SK-N-SH (cell line): Measurements from ENCODE around the gene TMIE. TPM values are rescaled to one million over a fixed set of nuclear protein-coding genes. Genes with fewer than 3 reads are reported as not detected.

Source experiments
- CTCF ChIA-PET: fragments of 300-600, 350-600 bp; formaldehyde crosslinking; extraction: SDS; loops from one replicate; lab custom pipeline; 2021; lab: Yijun Ruan, JAX
- POLR2A ChIA-PET: fragments of 350-600 bp; sonication (Branson Sonifier 250); formaldehyde crosslinking; extraction: SDS; loops from one replicate; lab custom pipeline; 2020; ENCODE audit warnings: antibody characterized with exemption, inconsistent platforms; lab: Yijun Ruan, JAX
- DNase-seq: peaks from one replicate; pipeline ENCODE4 v3.0.0; 2012
- H2AFZ ChIP-seq: fragments of 200-600 bp; sonication (generic); 2 replicates; pipeline ENCODE4 v1.8.1; 2016; ENCODE audit warnings: antibody characterized with exemption, mild to moderate bottlenecking, low read depth
- H3F3A ChIP-seq: fragments of 200-600 bp; sonication (generic); replicated peaks from 2 replicates; pipeline ENCODE3; 2016; ENCODE audit warnings: antibody characterized with exemption, mild to moderate bottlenecking; ENCODE audit not compliant: insufficient read depth
- H3K27ac ChIP-seq, 2 experiments: fragments of 200-500 bp in 1 of 2; fragments of 200-600 bp in 1 of 2; sonication (Bioruptor generic) in 1 of 2; sonication (generic), shearing (Covaris generic) in 1 of 2; 2 replicates each; pipeline versions ENCODE4 v1.5.1 to v1.6.1; 2014 to 2016; ENCODE audit warnings: low read depth in 2 of 2, inconsistent platforms in 1 of 2, low read length in 1 of 2, mild to moderate bottlenecking in 1 of 2, mixed read lengths in 1 of 2
- H3K27me3 ChIP-seq: fragments of 200-600 bp; sonication (generic), shearing (Covaris generic); 2 replicates; pipeline ENCODE4 v1.6.1; 2016; ENCODE audit warnings: mixed run types; ENCODE audit not compliant: insufficient read depth
- H3K36me3 ChIP-seq, 2 experiments: fragments of 200-500 bp in 1 of 2; fragments of 200-600 bp in 1 of 2; sonication (Bioruptor generic) in 1 of 2; sonication (generic) in 1 of 2; replicated peaks in 1 of 2; 2 replicates each; pipeline versions ENCODE3 to v1.5.1; 2014 to 2016; ENCODE audit warnings: low read length in 1 of 2, mild to moderate bottlenecking in 1 of 2; ENCODE audit not compliant: insufficient read depth in 2 of 2, control insufficient read depth in 1 of 2
- H3K4me1 ChIP-seq, 2 experiments: fragments of 200-500 bp in 1 of 2; fragments of 200-600 bp in 1 of 2; sonication (Bioruptor generic) in 1 of 2; sonication (generic), shearing (Covaris generic) in 1 of 2; 2 replicates each; pipeline versions ENCODE4 v1.5.1 to v1.6.1; 2014 to 2016; ENCODE audit warnings: low read depth in 1 of 2, low read length in 1 of 2, mixed run types in 1 of 2; ENCODE audit not compliant: insufficient read depth in 2 of 2, control insufficient read depth in 1 of 2
- H3K4me2 ChIP-seq: fragments of 200-600 bp; sonication (generic), shearing (Covaris generic); 2 replicates; pipeline ENCODE4 v1.6.1; 2017; ENCODE audit warnings: mixed run types
- H3K4me3 ChIP-seq, 2 experiments: fragments of 200-500 bp in 1 of 2; fragments of 200-600 bp in 1 of 2; sonication (Bioruptor generic) in 1 of 2; sonication (generic), shearing (Covaris generic) in 1 of 2; 2 replicates each; pipeline versions ENCODE4 v1.5.1 to v1.8.1; 2014 to 2016; ENCODE audit warnings: low read depth in 2 of 2, inconsistent platforms in 1 of 2, low read length in 1 of 2, mild to moderate bottlenecking in 1 of 2, mixed read lengths in 1 of 2, moderate library complexity in 1 of 2
- H3K79me2 ChIP-seq: fragments of 200-600 bp; sonication (generic); 2 replicates; pipeline ENCODE4 v1.8.1; 2017; ENCODE audit warnings: mild to moderate bottlenecking; ENCODE audit not compliant: insufficient read depth
- H3K9ac ChIP-seq: fragments of 200-600 bp; sonication (generic); 2 replicates; pipeline ENCODE4 v1.6.1; 2017; ENCODE audit warnings: mixed run types
- H3K9me2 ChIP-seq: fragments of 200-600 bp; sonication (generic); 2 replicates; pipeline ENCODE4 v1.6.1; 2017; ENCODE audit warnings: mixed run types
- H3K9me3 ChIP-seq: fragments of 200-600 bp; sonication (generic); 2 replicates; pipeline ENCODE4 v1.6.1; 2017; ENCODE audit warnings: mixed run types, mild to moderate bottlenecking, moderate library complexity
- H4K20me1 ChIP-seq: fragments of 200-600 bp; sonication (generic); 2 replicates; pipeline ENCODE4 v1.6.1; 2017; ENCODE audit warnings: mild to moderate bottlenecking, mixed run types; ENCODE audit not compliant: insufficient read depth
- EP300 ChIP-seq, 2 experiments: IDR thresholded peaks; 2 replicates each; pipeline versions ENCODE4 v1.4.0 to v1.6.1; 2012; ENCODE audit warnings: borderline replicate concordance in 1 of 2, low read depth in 1 of 2, low read length in 1 of 2
- FOSL2 ChIP-seq: IDR thresholded peaks from 2 replicates; pipeline ENCODE4 v1.4.0; 2012; ENCODE audit warnings: low read depth, mild to moderate bottlenecking, moderate library complexity, borderline replicate concordance
- FOXM1 ChIP-seq: IDR thresholded peaks from 2 replicates; pipeline ENCODE4 v1.4.0; 2012; ENCODE audit warnings: low read depth, mild to moderate bottlenecking
- GABPA ChIP-seq: IDR thresholded peaks from 2 replicates; pipeline ENCODE4 v1.4.0; 2012; ENCODE audit warnings: low read depth, mild to moderate bottlenecking
- NRF1 ChIP-seq: IDR thresholded peaks from 2 replicates; pipeline ENCODE4 v1.6.1; 2012; ENCODE audit warnings: low read depth, mild to moderate bottlenecking, low read length
- POLR2AphosphoS5 ChIP-seq: IDR thresholded peaks from 2 replicates; pipeline ENCODE4 v1.6.1; 2012; ENCODE audit warnings: low read depth, low read length
- RAD21 ChIP-seq: IDR thresholded peaks from 2 replicates; pipeline ENCODE4 v1.6.1; 2012; ENCODE audit warnings: mild to moderate bottlenecking, low read length
- RXRA ChIP-seq: IDR thresholded peaks from 2 replicates; pipeline ENCODE4 v1.4.0; 2012; ENCODE audit warnings: low read depth, mild to moderate bottlenecking, borderline replicate concordance
- SIN3A ChIP-seq: IDR thresholded peaks from 2 replicates; pipeline ENCODE4 v1.6.1; 2012; ENCODE audit warnings: low read depth, mild to moderate bottlenecking, low read length, moderate library complexity, borderline replicate concordance
- TAF1 ChIP-seq: IDR thresholded peaks from 2 replicates; pipeline ENCODE4 v1.6.1; 2012; ENCODE audit warnings: low read depth, mild to moderate bottlenecking, low read length, moderate library complexity, borderline replicate concordance
- WGBS: methylation state at CpG from one replicate; pipeline ENCODE4 v1.1.6; 2017; ENCODE audit warnings: low lambda C conversion rate; 5-methylcytosine and 5-hydroxymethylcytosine counted together
- polyA plus RNA-seq, 3 experiments: library from polyadenylated mRNA; depleted of rRNA; stranded (reverse); fragments of >200 nt; gene quantifications; 2 replicates each; pipeline ENCODE4 v1.2.3, GENCODE V29; 2012
- TF ChIP-seq, protein P1 (sequence below): fragments of 200-600 bp; sonication (generic); IDR thresholded peaks from 2 replicates; pipeline ENCODE4 v1.6.1; 2017; ENCODE audit warnings: antibody characterized with exemption, mild to moderate bottlenecking, moderate library complexity
- TF ChIP-seq, protein P2 (sequence below): IDR thresholded peaks from 2 replicates; pipeline ENCODE4 v1.6.1; 2012; ENCODE audit warnings: mild to moderate bottlenecking, low read depth, low read length, moderate library complexity
- TF ChIP-seq, protein P3 (sequence below): IDR thresholded peaks from 2 replicates; pipeline ENCODE4; 2012

TMIE gene
- polyA plus RNA-seq, 1 of the 3 experiments (the other 2 are of a cell fraction), result 0.03 TPM

DNA sequence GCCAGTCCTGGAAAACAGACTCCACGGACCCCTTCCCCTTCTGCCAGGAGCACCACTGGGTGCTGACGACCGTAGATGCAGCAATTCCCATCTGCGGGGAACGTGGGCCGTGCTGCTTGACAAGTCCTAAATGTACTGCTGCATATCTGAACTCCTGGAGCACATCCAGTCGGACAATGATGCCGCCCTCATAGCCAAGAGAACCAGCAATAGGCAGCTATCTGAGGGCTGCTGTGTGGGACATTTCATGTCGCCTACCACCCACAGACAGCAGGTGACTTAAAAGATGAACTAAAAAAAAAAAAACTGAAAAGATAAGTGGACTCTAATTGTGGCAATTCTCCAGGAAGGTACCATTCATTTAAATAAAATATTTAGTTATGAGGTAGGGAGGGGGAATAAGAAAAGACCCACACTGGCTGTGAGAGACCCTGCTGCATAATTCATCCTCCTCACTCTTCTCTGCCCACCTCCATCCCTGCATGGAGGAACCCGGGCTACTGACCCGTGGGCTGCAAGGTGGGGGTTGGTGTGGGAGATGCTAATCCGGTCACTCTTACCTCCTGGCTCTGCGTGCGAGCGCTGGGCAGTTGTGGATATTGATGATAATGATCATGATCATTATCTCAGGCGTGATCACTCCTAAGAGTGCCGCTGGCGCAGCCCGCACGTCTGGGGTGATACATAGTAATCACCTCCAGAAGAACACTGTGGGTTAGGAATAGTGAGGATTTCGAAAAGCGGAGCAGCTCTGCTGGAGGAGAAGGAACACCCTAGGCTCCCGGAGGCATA lies 36.0 kb upstream of the TMIE start:
- CTCF ChIA-PET, result interaction anchor here (1.3 to 5.1 kb wide), 3 partner anchors 9 to 334 kb away, joined by 4 to 54 read pairs (median 7); no protein-coding TSS in a partner anchor
- no peaks in the 10 kb centered on the region for H3K9me3 ChIP-seq
- H3K27me3 ChIP-seq, result no peaks in the 10 kb centered on the region
- DNase-seq, result peak; percentile 4
- no peak overlapping the region for H3K9ac ChIP-seq
- H3K4me1 ChIP-seq, result peaks cover 0 to 64% of the 10 kb centered on the region in 2 experiments; a peak in 1 of 4 replicates
- POLR2A ChIA-PET, result no interaction called here
- no peak overlapping the region for H3K4me3 ChIP-seq
- H3K79me2 ChIP-seq, result no peaks in the 10 kb centered on the region
- H2AFZ ChIP-seq, result no peak overlapping the region
- no peak overlapping the region; a peak in 1 of 4 replicates for H3K27ac ChIP-seq
- WGBS, result 62% methylated on average over 17 of the region's 23 CpGs
- TF ChIP-seq, protein P1, sequence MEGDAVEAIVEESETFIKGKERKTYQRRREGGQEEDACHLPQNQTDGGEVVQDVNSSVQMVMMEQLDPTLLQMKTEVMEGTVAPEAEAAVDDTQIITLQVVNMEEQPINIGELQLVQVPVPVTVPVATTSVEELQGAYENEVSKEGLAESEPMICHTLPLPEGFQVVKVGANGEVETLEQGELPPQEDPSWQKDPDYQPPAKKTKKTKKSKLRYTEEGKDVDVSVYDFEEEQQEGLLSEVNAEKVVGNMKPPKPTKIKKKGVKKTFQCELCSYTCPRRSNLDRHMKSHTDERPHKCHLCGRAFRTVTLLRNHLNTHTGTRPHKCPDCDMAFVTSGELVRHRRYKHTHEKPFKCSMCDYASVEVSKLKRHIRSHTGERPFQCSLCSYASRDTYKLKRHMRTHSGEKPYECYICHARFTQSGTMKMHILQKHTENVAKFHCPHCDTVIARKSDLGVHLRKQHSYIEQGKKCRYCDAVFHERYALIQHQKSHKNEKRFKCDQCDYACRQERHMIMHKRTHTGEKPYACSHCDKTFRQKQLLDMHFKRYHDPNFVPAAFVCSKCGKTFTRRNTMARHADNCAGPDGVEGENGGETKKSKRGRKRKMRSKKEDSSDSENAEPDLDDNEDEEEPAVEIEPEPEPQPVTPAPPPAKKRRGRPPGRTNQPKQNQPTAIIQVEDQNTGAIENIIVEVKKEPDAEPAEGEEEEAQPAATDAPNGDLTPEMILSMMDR, result no peak
- TF ChIP-seq EP300 (IDR thresholded peaks at IDR 0.05; ENCODE audit: borderline replicate concordance in 1 of 2, low read depth in 1 of 2, low read length in 1 of 2), result no peak
- no peak for TF ChIP-seq FOXM1
- no peak for TF ChIP-seq NRF1
- TF ChIP-seq RXRA, result no peak
- TF ChIP-seq, protein P2, sequence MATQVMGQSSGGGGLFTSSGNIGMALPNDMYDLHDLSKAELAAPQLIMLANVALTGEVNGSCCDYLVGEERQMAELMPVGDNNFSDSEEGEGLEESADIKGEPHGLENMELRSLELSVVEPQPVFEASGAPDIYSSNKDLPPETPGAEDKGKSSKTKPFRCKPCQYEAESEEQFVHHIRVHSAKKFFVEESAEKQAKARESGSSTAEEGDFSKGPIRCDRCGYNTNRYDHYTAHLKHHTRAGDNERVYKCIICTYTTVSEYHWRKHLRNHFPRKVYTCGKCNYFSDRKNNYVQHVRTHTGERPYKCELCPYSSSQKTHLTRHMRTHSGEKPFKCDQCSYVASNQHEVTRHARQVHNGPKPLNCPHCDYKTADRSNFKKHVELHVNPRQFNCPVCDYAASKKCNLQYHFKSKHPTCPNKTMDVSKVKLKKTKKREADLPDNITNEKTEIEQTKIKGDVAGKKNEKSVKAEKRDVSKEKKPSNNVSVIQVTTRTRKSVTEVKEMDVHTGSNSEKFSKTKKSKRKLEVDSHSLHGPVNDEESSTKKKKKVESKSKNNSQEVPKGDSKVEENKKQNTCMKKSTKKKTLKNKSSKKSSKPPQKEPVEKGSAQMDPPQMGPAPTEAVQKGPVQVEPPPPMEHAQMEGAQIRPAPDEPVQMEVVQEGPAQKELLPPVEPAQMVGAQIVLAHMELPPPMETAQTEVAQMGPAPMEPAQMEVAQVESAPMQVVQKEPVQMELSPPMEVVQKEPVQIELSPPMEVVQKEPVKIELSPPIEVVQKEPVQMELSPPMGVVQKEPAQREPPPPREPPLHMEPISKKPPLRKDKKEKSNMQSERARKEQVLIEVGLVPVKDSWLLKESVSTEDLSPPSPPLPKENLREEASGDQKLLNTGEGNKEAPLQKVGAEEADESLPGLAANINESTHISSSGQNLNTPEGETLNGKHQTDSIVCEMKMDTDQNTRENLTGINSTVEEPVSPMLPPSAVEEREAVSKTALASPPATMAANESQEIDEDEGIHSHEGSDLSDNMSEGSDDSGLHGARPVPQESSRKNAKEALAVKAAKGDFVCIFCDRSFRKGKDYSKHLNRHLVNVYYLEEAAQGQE, result no peak
- TF ChIP-seq SIN3A, result no peak
- no peak for TF ChIP-seq RAD21
- TF ChIP-seq POLR2AphosphoS5, result no peak
- no peak for TF ChIP-seq TAF1
- no peak for TF ChIP-seq FOSL2
- TF ChIP-seq, protein P3, sequence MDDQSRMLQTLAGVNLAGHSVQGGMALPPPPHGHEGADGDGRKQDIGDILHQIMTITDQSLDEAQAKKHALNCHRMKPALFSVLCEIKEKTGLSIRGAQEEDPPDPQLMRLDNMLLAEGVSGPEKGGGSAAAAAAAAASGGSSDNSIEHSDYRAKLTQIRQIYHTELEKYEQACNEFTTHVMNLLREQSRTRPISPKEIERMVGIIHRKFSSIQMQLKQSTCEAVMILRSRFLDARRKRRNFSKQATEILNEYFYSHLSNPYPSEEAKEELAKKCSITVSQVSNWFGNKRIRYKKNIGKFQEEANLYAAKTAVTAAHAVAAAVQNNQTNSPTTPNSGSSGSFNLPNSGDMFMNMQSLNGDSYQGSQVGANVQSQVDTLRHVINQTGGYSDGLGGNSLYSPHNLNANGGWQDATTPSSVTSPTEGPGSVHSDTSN, result no peak
- TF ChIP-seq GABPA, result no peak
- no peaks in the 10 kb centered on the region for H3F3A ChIP-seq
- H3K36me3 ChIP-seq, result no peaks in the 10 kb centered on the region
- no peaks in the 10 kb centered on the region for H3K9me2 ChIP-seq
- no peak overlapping the region for H3K4me2 ChIP-seq
- no peaks in the 10 kb centered on the region for H4K20me1 ChIP-seq
